GM21447 (cell line): Measurements from ENCODE around the gene COL9A1.

Experiments used
- ATAC-seq: cut with Tn5 transposase; IDR thresholded peaks from one replicate; pipeline ENCODE4 v1.9.1; 2021; ENCODE audit not compliant: unreplicated experiment

Gene COL9A1

GRCh38 chr6:70289299-70289698, 13.6 kb downstream of the COL9A1 start:
- no peak for ATAC-seq

- no peak for ATAC-seq
These were observed 16.0 kb downstream of the COL9A1 start for GRCh38 chr6:70286905-70287304.

GRCh38 chr6:70285201-70285600, 17.7 kb downstream of the COL9A1 start:
- no peak for ATAC-seq

- ATAC-seq, result no peak
These were observed 19.9 kb downstream of the COL9A1 start for GRCh38 chr6:70282919-70283461.

GRCh38 chr6:70282312-70282918, 20.5 kb downstream of the COL9A1 start:
- no peak for ATAC-seq

GRCh38 chr6:70281923-70282311, 21.0 kb downstream of the COL9A1 start:
- no peak for ATAC-seq

- no peak for ATAC-seq
These were observed 22.5 kb downstream of the COL9A1 start for GRCh38 chr6:70280400-70280853.

GRCh38 chr6:70277470-70277869, 25.4 kb downstream of the COL9A1 start:
- ATAC-seq, result no peak

GRCh38 chr6:70274338-70274737, 28.5 kb downstream of the COL9A1 start:
- no peak for ATAC-seq

- ATAC-seq, result no peak
These were observed 30.8 kb downstream of the COL9A1 start for GRCh38 chr6:70272071-70272470.

GRCh38 chr6:70270287-70271005, 32.4 kb downstream of the COL9A1 start:
- no peak for ATAC-seq

- no peak for ATAC-seq
These were observed 36.7 kb downstream of the COL9A1 start for GRCh38 chr6:70266142-70266541.

- ATAC-seq, result no peak
These were observed 38.6 kb downstream of the COL9A1 start for GRCh38 chr6:70264306-70264705.

- no peak for ATAC-seq
These were observed 44.4 kb downstream of the COL9A1 start for GRCh38 chr6:70258483-70258882.

- ATAC-seq, result no peak
These were observed 45.1 kb downstream of the COL9A1 start for GRCh38 chr6:70257768-70258273.

- no peak for ATAC-seq
These were observed 48.1 kb downstream of the COL9A1 start for GRCh38 chr6:70254784-70255183.

GRCh38 chr6:70253923-70254322, 49.0 kb downstream of the COL9A1 start:
- no peak for ATAC-seq

- ATAC-seq, result no peak
These were observed 50.3 kb downstream of the COL9A1 start for GRCh38 chr6:70252604-70253003.

GRCh38 chr6:70246118-70246517, 56.8 kb downstream of the COL9A1 start:
- ATAC-seq, result no peak

- no peak for ATAC-seq
These were observed 60.9 kb downstream of the COL9A1 start for GRCh38 chr6:70241991-70242420.

GRCh38 chr6:70241031-70241430, 61.9 kb downstream of the COL9A1 start:
- ATAC-seq, result no peak

GRCh38 chr6:70236343-70236742, 66.5 kb downstream of the COL9A1 start:
- no peak for ATAC-seq
